ENCODE data around the gene NGF. TPM values are rescaled to one million over a fixed set of nuclear protein-coding genes. Genes with fewer than 3 reads are reported as not detected.

Gene NGF
- total and polyA plus RNA-seq, 2 of the 8 experiments (the other 6 are each of a cell fraction or from before 2014, with no cell fraction given): 1.6 TPM; not detected in 1

DNA sequence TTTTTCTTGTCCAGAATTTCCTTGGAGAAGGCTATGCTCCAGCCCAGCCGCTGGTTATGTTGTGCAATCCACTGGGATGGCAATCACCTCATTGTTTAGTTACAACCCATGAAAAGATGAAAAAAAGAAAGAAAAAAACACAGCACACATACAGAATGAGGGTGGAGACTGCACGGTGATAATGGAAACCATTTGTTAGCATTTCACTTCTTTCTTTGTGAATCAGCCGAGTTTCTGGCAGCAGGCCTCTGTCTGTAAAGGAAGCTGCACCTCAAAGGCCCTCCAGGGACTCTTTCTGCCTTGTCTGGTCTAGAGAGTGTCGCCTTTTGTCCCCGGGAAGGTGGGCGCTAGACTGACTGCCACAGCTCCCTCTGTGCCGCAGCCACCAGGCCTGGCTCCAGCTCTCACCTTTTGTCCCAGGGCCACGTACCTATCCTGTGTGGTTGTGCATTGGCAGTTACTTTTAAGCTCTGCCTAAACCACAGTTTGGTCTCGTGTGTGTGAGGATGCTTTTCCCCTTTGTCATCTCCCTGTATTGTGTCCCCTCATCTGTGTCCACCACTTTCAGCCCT lies 35.6 kb downstream of the NGF start:
- H3K79me2 ChIP-seq (ENCODE audit: control insufficient read depth in 1 of 2, insufficient read depth in 2 of 2, low read length in 2 of 2): 0 out of 4 replicates have a peak, but pooled peaks cover 0 to 3% of the 10 kb centered on the region in 2 experiments
- H3K18ac ChIP-seq (ENCODE audit: extremely low read depth, low read length): no peak overlapping the region
- H3K9ac ChIP-seq (replicated peaks in 1 of 4; ENCODE audit: extremely low read depth in 1 of 4, low read depth in 3 of 4, low read length in 3 of 4): no peak overlapping the region
- H3K27ac ChIP-seq (ENCODE audit: low read depth, low read length): no peak overlapping the region
- no peaks in the 10 kb centered on the region for H4K20me1 ChIP-seq (replicated peaks in 1 of 2; ENCODE audit: control insufficient read depth in 1 of 2, insufficient read depth in 2 of 2, low read length in 2 of 2)
- no peak overlapping the region for H2BK20ac ChIP-seq (ENCODE audit: low read length)
- H2AFZ ChIP-seq (ENCODE audit: low read length): no peak overlapping the region
- H3K36me3 ChIP-seq (ENCODE audit: control insufficient read depth in 2 of 4, insufficient read depth in 4 of 4, low read length in 3 of 4): no peaks in the 10 kb centered on the region
- no peak for FAIRE-seq
- TF ChIP-seq SRF (IDR thresholded peaks at IDR 0.05; ENCODE audit: low read depth, low read length): no peak
- TF ChIP-seq SAP30 (IDR thresholded peaks at IDR 0.05; ENCODE audit: insufficient read depth, insufficient replicate concordance, low read length): no peak
- no peak for TF ChIP-seq BRCA1 (IDR thresholded peaks at IDR 0.05; ENCODE audit: low read depth, low read length)
- H3K4me1 ChIP-seq (replicated peaks in 1 of 4; ENCODE audit: control insufficient read depth in 3 of 4, insufficient read depth in 4 of 4, low read length in 3 of 4): peaks cover 0 to 6% (median 3%) of the 10 kb centered on the region in 4 experiments; a peak in 3 of 7 replicates
- no peak overlapping the region for H2BK15ac ChIP-seq (ENCODE audit: low read length)
- ChIA-PET POLR2A (ENCODE audit: partially characterized antibody) (no interaction called here), CTCF (ENCODE audit: partially characterized antibody) (interaction anchor here (0.6 kb wide), 1 partner anchor 23 kb away, joined by 3 read pairs; no protein-coding TSS in a partner anchor)
- H3K56ac ChIP-seq (replicated peaks; ENCODE audit: insufficient read length, low read depth, low read length): no peak overlapping the region
- H3K4me3 ChIP-seq (ENCODE audit: extremely low read depth in 1 of 4, insufficient read depth in 2 of 4, low read depth in 3 of 4, low read length in 4 of 4): no peak overlapping the region
- WGBS, 2 experiments (ENCODE audit: extremely low coverage in 1 of 2, insufficient coverage in 1 of 2, insufficient read length in 1 of 2, insufficient replicate concordance in 2 of 2, low coverage in 1 of 2, low lambda C conversion rate in 2 of 2, missing lambda C conversion rate in 1 of 2): 79% methylated on average over 9 of the region's 9 CpGs; no CpG with 5 or more reads in 1 of the 2 experiments
- H3K27me3 ChIP-seq (replicated peaks in 1 of 4; ENCODE audit: control insufficient read depth in 3 of 4, extremely low read depth in 1 of 4, insufficient read depth in 3 of 4, low read length in 3 of 4): 0 out of 7 replicates have a peak, but pooled peaks cover 0 to 1% (median 0%) of the 10 kb centered on the region in 4 experiments
- no peak for DNase-seq (ENCODE audit: low read depth in 1 of 2, low spot score in 2 of 2)
- no peak overlapping the region; the same call in 1 of the 2 replicates for H4K8ac ChIP-seq (ENCODE audit: extremely low read depth, insufficient read depth, low read length)
- H3K4ac ChIP-seq (replicated peaks; ENCODE audit: insufficient read length, low read depth, low read length): no peak overlapping the region
- no peak overlapping the region for H3K23ac ChIP-seq (ENCODE audit: insufficient read length)
- no peak overlapping the region for H3K14ac ChIP-seq (ENCODE audit: insufficient read length)
- no peak overlapping the region for H2BK5ac ChIP-seq (ENCODE audit: low read depth, low read length)
- no peak overlapping the region for H2BK120ac ChIP-seq (replicated peaks; ENCODE audit: low read depth, low read length)
- H4K91ac ChIP-seq (replicated peaks; ENCODE audit: insufficient read length, low read length): no peak overlapping the region
- no peak overlapping the region for H4K5ac ChIP-seq (ENCODE audit: insufficient read length, low read depth, low read length)
- H3K9me3 ChIP-seq (ENCODE audit: insufficient read depth in 2 of 2, low read depth in 1 of 2, low read length in 1 of 2): no peaks in the 10 kb centered on the region
- no peaks in the 10 kb centered on the region for H3K79me1 ChIP-seq (ENCODE audit: low read depth, low read length)
- H2BK12ac ChIP-seq (ENCODE audit: low read depth, low read length): 0 out of 2 replicates have a peak overlapping the region, but pooled peaks have one; percentile 5
- no peak overlapping the region for H2AK5ac ChIP-seq (ENCODE audit: low read depth, low read length)
- H3K4me2 ChIP-seq (ENCODE audit: insufficient read depth in 1 of 2, low read depth in 2 of 2, low read length in 2 of 2): no peak overlapping the region
- peaks cover 4% of the 10 kb centered on the region; the same call in 1 of the 2 replicates for H3K23me2 ChIP-seq (ENCODE audit: low read depth, low read length)

Data from H1 (cell line).